ENCODE data around the gene IRF2.

DNA sequence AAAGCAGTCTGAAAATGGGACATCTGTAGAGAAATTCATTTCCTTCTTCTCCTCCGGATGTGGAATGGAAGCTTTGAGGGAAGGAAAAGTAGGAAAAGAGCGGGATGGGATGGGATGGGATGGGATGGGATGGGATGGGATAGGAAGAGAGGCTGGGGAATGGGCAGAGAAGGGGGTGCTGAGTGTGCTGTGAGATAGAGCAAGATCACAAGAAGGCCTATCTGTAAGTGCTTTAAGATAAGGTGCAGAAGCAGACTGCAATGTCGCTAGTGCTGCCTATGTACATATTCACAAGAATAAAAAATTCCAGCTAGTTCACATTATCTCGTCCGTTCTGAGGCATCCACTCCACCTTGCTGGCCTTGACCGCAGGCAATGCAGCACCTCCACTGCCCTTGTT, 86.2 kb downstream of the IRF2 start:
- TF ChIP-seq CTCF (optimal IDR thresholded peaks at IDR 0.05 in 1 of 3, IDR thresholded peaks at IDR 0.05 in 1 of 3, conservative IDR thresholded peaks at IDR 0.05 in 1 of 3; ENCODE audit: extremely low read depth in 1 of 3, insufficient read depth in 2 of 3, low read length in 3 of 3), result no peak
- no peak for TF ChIP-seq EZH2 (IDR thresholded peaks at IDR 0.05; ENCODE audit: low read length)
